ENCODE results near the gene TNC. TPM values are rescaled to one million over a fixed set of nuclear protein-coding genes. Genes with fewer than 3 reads are reported as not detected.
A peak's percentile ranks its signal among the peaks of the same experiment; 100 is the strongest.

Gene TNC
- polyA plus RNA-seq, 1 experiment = 648 TPM

DNA sequence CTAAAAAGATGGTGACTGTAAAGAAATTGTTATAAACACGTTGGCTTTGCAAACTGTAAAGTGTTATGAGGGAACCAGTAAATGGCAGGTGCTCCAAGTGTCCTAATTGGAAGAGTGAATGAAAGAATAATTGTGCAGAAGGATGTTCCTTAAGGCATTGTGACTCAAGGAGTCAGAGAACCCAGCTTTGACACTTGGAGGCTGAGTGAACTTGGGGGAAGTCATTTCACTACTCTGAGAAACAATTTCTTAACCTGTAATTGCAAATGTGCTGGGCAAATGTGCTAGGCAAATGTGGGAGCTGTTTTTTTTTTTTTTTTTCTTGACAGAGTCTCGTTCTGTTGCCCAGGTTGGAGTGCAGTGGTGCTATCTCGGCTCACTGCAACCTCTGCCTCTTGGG, 103.5 kb downstream of the TNC start:
- POLR2A ChIA-PET = no interaction called here

DNA sequence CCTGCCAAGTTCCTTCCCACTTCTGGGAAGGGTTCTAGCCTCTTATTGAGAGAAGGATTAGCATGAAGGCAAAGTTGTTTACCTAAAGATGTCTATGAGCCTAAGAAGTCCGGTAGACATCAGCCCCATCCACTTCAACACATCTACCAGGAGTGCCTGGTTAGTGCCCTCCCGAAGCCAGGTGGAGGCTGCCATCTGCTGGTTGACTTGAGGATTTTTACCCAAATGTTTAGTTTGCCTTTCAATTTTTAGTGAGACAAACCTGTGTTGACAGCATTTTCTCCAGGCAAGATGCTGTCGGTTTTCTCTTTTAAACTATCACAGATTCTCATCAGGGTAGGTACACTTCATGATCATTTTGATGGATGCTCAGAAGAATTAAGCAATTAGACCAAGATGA, 104.0 kb downstream of the TNC start:
- TF ChIP-seq, protein P1, sequence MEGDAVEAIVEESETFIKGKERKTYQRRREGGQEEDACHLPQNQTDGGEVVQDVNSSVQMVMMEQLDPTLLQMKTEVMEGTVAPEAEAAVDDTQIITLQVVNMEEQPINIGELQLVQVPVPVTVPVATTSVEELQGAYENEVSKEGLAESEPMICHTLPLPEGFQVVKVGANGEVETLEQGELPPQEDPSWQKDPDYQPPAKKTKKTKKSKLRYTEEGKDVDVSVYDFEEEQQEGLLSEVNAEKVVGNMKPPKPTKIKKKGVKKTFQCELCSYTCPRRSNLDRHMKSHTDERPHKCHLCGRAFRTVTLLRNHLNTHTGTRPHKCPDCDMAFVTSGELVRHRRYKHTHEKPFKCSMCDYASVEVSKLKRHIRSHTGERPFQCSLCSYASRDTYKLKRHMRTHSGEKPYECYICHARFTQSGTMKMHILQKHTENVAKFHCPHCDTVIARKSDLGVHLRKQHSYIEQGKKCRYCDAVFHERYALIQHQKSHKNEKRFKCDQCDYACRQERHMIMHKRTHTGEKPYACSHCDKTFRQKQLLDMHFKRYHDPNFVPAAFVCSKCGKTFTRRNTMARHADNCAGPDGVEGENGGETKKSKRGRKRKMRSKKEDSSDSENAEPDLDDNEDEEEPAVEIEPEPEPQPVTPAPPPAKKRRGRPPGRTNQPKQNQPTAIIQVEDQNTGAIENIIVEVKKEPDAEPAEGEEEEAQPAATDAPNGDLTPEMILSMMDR (IDR thresholded peaks at IDR 0.05; ENCODE audit: insufficient read depth, low read depth, low read length) = peak; percentile 75
- Histone ChIP-seq H3K27me3 (ENCODE audit: control insufficient read depth, insufficient read depth, low read length) (peaks cover 2% of the 10 kb centered on the region; the same call in 1 of the 2 replicates), H3K36me3 (ENCODE audit: control insufficient read depth, insufficient read depth, low read length) (no peaks in the 10 kb centered on the region), H3K4me3 (ENCODE audit: low read depth, low read length) (no peak overlapping the region)
- no peak for DNase-seq (ENCODE audit: low read depth)
- ChIA-PET POLR2A (no interaction called here), CTCF (interaction anchor here (0.6 to 5.9 kb wide), 29 partner anchors 9 to 611 kb away, joined by 3 to 61 read pairs (median 7); partner anchors contain the start of genes TEX48 and TNC)

More for the DNA sequence above, 103.5 kb downstream of the TNC start:
- H3K36me3 ChIP-seq (ENCODE audit: control insufficient read depth, insufficient read depth, low read length) = no peaks in the 10 kb centered on the region
- no peak overlapping the region for H3K4me3 ChIP-seq (ENCODE audit: low read depth, low read length)
- no peak for DNase-seq (ENCODE audit: low read depth)
- TF ChIP-seq, protein P1 (IDR thresholded peaks at IDR 0.05; ENCODE audit: insufficient read depth, low read depth, low read length) = no peak
- H3K27me3 ChIP-seq (ENCODE audit: control insufficient read depth, insufficient read depth, low read length) = peaks cover 2% of the 10 kb centered on the region; the same call in 1 of the 2 replicates
- CTCF ChIA-PET = interaction anchor here (0.6 to 5.9 kb wide), 34 partner anchors 9 to 611 kb away, joined by 3 to 61 read pairs (median 4); partner anchors contain the start of gene TEX48

DNA sequence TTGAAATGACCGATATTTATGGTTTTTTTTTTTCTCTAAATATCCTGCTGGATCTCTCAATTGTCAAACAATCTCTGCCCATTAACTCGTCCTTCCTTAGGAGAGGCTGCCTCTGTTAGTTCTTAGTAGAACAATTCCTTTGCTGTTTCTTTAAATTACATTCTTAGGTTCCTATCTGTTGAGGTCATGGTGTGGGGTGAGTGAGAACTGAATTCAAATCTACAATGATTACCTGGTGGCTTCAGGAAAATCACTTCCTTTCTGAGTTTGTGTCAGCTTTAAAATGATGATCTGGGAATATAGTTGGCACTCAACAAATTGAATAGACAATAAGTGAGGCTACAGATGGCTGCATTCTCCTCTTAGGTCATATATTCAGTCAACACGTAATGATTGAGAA, 105.5 kb downstream of the TNC start:
- ChIA-PET POLR2A (no interaction called here), CTCF (interaction anchor here (1.1 to 5.9 kb wide), 8 partner anchors 102 to 607 kb away, joined by 4 to 49 read pairs (median 10); partner anchors contain the start of gene TEX48)
- TF ChIP-seq, protein P1 (IDR thresholded peaks at IDR 0.05; ENCODE audit: insufficient read depth, low read depth, low read length) = no peak
- Histone ChIP-seq H3K36me3 (ENCODE audit: control insufficient read depth, insufficient read depth, low read length) (no peaks in the 10 kb centered on the region), H3K27me3 (ENCODE audit: control insufficient read depth, insufficient read depth, low read length) (peaks cover 2% of the 10 kb centered on the region; the same call in 1 of the 2 replicates), H3K4me3 (ENCODE audit: low read depth, low read length) (no peak overlapping the region)
- no peak for DNase-seq (ENCODE audit: low read depth)

DNA sequence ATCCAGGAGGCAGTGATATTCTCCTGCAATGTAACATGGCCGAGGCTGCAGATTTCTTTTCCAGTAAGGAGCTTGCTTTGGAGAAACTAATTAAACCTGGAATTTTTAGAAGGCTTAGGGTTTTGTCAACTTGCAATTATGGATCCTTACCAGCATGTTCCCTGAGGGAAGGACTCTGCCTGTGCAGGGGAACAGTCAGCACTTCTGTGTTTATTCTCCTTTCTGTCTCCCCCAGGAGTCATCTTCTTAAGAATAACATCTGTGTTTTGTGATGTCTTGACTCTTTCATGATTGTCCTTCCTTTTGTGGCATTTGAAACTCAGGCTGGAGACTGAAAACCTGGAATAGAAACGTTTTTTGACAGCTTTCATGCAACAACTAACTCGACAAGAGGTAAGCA, 107.1 kb downstream of the TNC start:
- ChIA-PET POLR2A (no interaction called here), CTCF (interaction anchor here (0.9 to 5.9 kb wide), 9 partner anchors 18 to 605 kb away, joined by 3 to 49 read pairs (median 10); partner anchors contain the start of gene TEX48)
- Histone ChIP-seq H3K27me3 (ENCODE audit: control insufficient read depth, insufficient read depth, low read length) (peaks cover 2% of the 10 kb centered on the region; the same call in 1 of the 2 replicates), H3K36me3 (ENCODE audit: control insufficient read depth, insufficient read depth, low read length) (no peaks in the 10 kb centered on the region), H3K4me3 (ENCODE audit: low read depth, low read length) (no peak overlapping the region)
- TF ChIP-seq, protein P1 (IDR thresholded peaks at IDR 0.05; ENCODE audit: insufficient read depth, low read depth, low read length) = no peak
- no peak for DNase-seq (ENCODE audit: low read depth)

DNA sequence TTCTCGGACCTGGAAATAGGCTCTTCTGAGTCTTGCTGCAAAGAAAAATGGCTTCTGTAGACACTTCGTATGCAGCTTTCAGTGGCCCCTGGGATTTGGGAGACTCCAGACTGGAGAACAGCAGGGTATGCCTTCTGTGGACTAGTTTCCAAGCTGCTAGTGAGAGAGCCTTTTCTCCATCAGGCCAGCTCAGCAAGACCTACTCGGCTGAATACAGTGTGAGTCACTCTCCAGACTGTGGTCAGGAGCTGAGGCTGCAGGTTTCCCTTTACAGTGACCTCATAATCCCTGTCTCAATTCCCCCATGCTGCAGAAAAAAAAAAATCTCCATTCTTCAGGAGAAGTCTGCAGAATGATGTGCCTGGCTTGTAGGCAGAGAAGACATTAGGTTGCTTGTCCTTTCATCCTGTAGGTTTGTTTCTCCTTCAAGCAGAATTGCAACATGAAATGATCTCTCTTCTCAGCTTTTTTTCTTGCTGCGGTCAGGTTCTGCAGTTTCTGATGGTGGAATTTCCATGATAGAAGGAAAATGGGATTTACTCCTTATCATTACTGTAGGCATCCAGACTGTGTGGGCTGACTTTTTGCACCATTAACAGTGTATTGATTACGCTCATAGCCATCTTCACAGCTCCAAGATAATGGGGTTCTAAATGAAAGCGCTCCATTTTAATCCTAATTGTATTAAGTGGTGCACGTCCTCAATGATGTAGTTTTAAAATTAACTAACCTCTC, 109.3 kb downstream of the TNC start:
- ChIA-PET CTCF (interaction anchor here (0.9 to 3.1 kb wide), 5 partner anchors 102 to 603 kb away, joined by 3 to 17 read pairs (median 6); partner anchors contain the start of gene TEX48), POLR2A (interaction anchor here (0.6 kb wide), 1 partner anchor 387 kb away, joined by 3 read pairs; no protein-coding TSS in a partner anchor)
- H3K4me3 ChIP-seq (ENCODE audit: low read depth, low read length) = no peak overlapping the region
- DNase-seq (ENCODE audit: low read depth) = peak; percentile 52
- H3K36me3 ChIP-seq (ENCODE audit: control insufficient read depth, insufficient read depth, low read length) = no peaks in the 10 kb centered on the region
- TF ChIP-seq, protein P1 (IDR thresholded peaks at IDR 0.05; ENCODE audit: insufficient read depth, low read depth, low read length) = no peak
- H3K27me3 ChIP-seq (ENCODE audit: control insufficient read depth, insufficient read depth, low read length) = peaks cover 5% of the 10 kb centered on the region

All from BJ (cell line).